Activated naive CD4-positive, alpha-beta T cell treated with anti-CD3 and anti-CD28 coated beads, Interleukin-2, amount 50 U/mL, for 72 hours (primary cell): ENCODE measurements around the gene TMC2. TPM values are rescaled to one million over a fixed set of nuclear protein-coding genes. Genes with fewer than 3 reads are reported as not detected.
"Not testable (repeated sequence)": the region's sequence is repeated elsewhere in the genome, so short reads cannot be mapped to it uniquely, and the experiment has no call there.

Source experiments
- ATAC-seq, 2 donors: fragments of 150-1000 bp; cut with Tn5 transposase; 2 replicates each; pipeline ENCODE4 v1.10.0; 2021; ENCODE audit warnings: mild to moderate bottlenecking in 2 of 2, moderate library complexity in 2 of 2
- DNase-seq, 2 donors: peaks; one replicate each; pipeline ENCODE4 v3.0.0; 2021 to 2022; ENCODE audit warnings: low spot score in 2 of 2
- H3K27ac Mint-ChIP-seq, 2 donors: one replicate each; pipeline ENCODE4 v1.8.0; 2022; ENCODE audit warnings: mild to moderate bottlenecking in 2 of 2, mixed read lengths in 2 of 2
- H3K36me3 Mint-ChIP-seq, 2 donors: one replicate each; pipeline ENCODE4 v1.8.0; 2022; ENCODE audit warnings: mixed read lengths in 2 of 2
- H3K9me3 Mint-ChIP-seq, 2 donors: one replicate each; pipeline ENCODE4 v1.8.0; 2022; ENCODE audit warnings: mixed read lengths in 2 of 2
- total RNA-seq, 2 donors: library from RNA; stranded (reverse); gene quantifications; one replicate each; pipeline ENCODE4 v1.2.3, GENCODE V29; 2022

Gene TMC2, protein sequence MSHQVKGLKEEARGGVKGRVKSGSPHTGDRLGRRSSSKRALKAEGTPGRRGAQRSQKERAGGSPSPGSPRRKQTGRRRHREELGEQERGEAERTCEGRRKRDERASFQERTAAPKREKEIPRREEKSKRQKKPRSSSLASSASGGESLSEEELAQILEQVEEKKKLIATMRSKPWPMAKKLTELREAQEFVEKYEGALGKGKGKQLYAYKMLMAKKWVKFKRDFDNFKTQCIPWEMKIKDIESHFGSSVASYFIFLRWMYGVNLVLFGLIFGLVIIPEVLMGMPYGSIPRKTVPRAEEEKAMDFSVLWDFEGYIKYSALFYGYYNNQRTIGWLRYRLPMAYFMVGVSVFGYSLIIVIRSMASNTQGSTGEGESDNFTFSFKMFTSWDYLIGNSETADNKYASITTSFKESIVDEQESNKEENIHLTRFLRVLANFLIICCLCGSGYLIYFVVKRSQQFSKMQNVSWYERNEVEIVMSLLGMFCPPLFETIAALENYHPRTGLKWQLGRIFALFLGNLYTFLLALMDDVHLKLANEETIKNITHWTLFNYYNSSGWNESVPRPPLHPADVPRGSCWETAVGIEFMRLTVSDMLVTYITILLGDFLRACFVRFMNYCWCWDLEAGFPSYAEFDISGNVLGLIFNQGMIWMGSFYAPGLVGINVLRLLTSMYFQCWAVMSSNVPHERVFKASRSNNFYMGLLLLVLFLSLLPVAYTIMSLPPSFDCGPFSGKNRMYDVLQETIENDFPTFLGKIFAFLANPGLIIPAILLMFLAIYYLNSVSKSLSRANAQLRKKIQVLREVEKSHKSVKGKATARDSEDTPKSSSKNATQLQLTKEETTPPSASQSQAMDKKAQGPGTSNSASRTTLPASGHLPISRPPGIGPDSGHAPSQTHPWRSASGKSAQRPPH
- not detected for total RNA-seq

DNA sequence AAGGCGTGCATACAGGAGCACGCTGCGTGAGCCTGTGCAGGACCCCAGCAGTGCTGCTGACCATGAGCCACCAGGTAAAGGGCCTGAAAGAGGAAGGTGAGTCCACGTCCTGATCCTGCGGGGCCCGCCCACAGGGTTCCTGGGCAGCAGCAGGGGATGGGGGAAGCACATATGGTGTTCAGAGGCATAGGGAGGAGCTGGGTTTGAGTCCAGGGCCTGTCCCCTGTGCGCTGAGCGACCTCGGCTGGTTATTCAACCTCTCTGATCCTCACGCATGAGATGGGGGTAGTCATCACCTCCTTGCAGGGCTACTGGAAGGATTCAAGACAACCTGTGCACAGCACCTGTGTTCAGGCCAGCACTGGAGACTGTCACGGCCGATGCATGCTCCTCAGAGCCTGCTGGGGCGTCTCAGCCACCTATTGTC lies at the start of gene TMC2:
Gene TMC2, plus strand, starts transcription at position 14 of the 427 bp plus-strand sequence. Its CDS starts 49 bp downstream, at position 63.
- Mint-ChIP-seq H3K9me3 (no peaks in the 10 kb centered on the region), H3K27ac (no peak within 1 kb of the TSS), H3K36me3 (no peaks in the 10 kb centered on the region)
- no peak for DNase-seq
- ATAC-seq = no peak

- DNase-seq, ATAC-seq, H3K27ac Mint-ChIP-seq, H3K9me3 Mint-ChIP-seq, H3K36me3 Mint-ChIP-seq: not testable (repeated sequence)
These were observed 33.5 kb upstream of the TMC2 start for GRCh38 chr20:2502808-2503384.

DNA sequence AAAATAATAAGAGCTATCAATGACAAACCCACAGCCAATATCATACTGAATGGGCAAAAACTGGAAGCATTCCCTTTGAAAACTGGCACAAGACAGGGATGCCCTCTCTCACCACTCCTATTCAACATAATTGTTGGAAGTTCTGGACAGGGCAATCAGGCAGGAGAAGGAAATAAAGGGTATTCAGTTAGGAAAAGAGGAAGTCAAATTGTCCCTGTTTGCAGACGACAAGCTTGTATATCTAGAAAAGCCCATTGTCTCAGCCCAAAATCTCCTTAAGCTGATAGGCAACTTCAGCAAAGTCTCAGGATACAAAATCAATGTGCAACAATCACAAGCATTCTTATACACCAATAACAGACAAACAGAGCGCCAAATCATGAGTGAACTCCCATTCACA lies 31.6 kb upstream of the TMC2 start:
- not testable (repeated sequence) for DNase-seq, H3K9me3 Mint-ChIP-seq, H3K27ac Mint-ChIP-seq, ATAC-seq
- peaks cover 16 to 22% of the 10 kb centered on the region in 2 donors for H3K36me3 Mint-ChIP-seq

GRCh38 chr20:2506426-2506825 lies 29.9 kb upstream of the TMC2 start:
- DNase-seq, H3K9me3 Mint-ChIP-seq, ATAC-seq, H3K27ac Mint-ChIP-seq: not testable (repeated sequence)
- H3K36me3 Mint-ChIP-seq = peaks cover 14 to 21% of the 10 kb centered on the region in 2 donors

- no peak for DNase-seq
- Mint-ChIP-seq H3K9me3 (no peaks in the 10 kb centered on the region), H3K27ac (no peak overlapping the region), H3K36me3 (peaks cover 14 to 21% of the 10 kb centered on the region in 2 donors)
- no peak for ATAC-seq
These were observed 28.9 kb upstream of the TMC2 start for GRCh38 chr20:2507464-2507863.

DNA sequence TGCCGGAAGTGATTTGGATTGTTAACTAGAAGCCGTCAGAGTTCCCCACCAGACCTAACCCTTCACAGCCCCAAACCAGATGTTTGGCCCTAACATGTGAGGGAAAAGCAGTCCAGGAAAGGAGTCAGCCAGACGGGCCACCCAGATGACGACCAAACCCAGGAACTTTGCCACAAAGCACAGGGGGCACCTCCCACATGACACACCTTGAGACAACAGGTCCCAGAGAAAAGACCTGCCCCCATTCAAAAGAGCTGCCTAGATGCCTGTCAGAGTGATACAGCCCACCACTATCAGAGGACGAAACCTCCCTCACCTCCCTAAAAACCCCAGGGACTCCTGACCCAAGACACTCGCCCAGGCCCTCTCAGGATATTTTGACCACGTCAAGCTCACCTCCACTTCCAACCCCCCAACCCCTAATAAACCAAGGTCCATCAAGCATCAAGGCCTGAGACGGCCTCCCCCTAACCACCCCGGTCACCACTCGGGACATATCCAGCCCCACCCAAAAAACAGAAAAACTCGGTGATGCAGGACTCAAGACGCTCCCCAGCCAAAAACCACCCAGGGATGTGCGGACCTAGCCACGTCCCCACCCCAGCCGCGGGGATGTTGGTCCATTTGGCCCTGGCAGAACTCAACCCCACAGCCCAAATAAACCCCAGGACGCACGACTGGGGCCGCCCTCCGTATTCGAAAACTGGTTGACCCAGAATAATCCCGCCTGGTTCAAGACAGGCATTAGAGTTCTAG lies 28.3 kb upstream of the TMC2 start:
- H3K36me3 Mint-ChIP-seq = peaks cover 14 to 21% of the 10 kb centered on the region in 2 donors
- DNase-seq (no peak), ATAC-seq (peak; percentile 2 to 6)
- H3K9me3 Mint-ChIP-seq = no peaks in the 10 kb centered on the region
- H3K27ac Mint-ChIP-seq = peak overlapping the region; percentile 89 to 100

- DNase-seq (peak; percentile 72 to 84), ATAC-seq (peak; percentile 98 to 99)
- no peaks in the 10 kb centered on the region for H3K9me3 Mint-ChIP-seq
- peak within 1 kb of the TSS; percentile 89 to 100 for H3K27ac Mint-ChIP-seq
- H3K36me3 Mint-ChIP-seq = peaks cover 14 to 21% of the 10 kb centered on the region in 2 donors
These were observed 27.5 kb upstream of the TMC2 start, which contains the start of gene ZNF343 for GRCh38 chr20:2508631-2509467. Gene ZNF343 (minus strand): TSS chr20:2508915. CDS start chr20:2493895, 15,020 bp downstream.

GRCh38 chr20:2509468-2509781 lies 26.9 kb upstream of the TMC2 start:
- no peak for ATAC-seq
- Mint-ChIP-seq H3K9me3 (no peaks in the 10 kb centered on the region), H3K27ac (peak overlapping the region; percentile 89 to 100), H3K36me3 (peaks cover 14 to 21% of the 10 kb centered on the region in 2 donors)
- DNase-seq = no peak

- ATAC-seq = no peak
- Mint-ChIP-seq H3K27ac (peak overlapping the region in 1 of 2 donors; percentile 89), H3K9me3 (no peaks in the 10 kb centered on the region), H3K36me3 (peaks cover 14 to 21% of the 10 kb centered on the region in 2 donors)
- DNase-seq = no peak
These were observed 26.6 kb upstream of the TMC2 start for GRCh38 chr20:2509794-2510193.

- no peak for ATAC-seq
- Mint-ChIP-seq H3K27ac (no peak overlapping the region), H3K36me3 (peaks cover 0 to 5% of the 10 kb centered on the region in 2 donors), H3K9me3 (no peaks in the 10 kb centered on the region)
- DNase-seq = no peak
These were observed 21.2 kb upstream of the TMC2 start for GRCh38 chr20:2515203-2515602.

GRCh38 chr20:2516399-2516798 lies 20.0 kb upstream of the TMC2 start:
- H3K9me3 Mint-ChIP-seq = no peaks in the 10 kb centered on the region
- no peaks in the 10 kb centered on the region for H3K36me3 Mint-ChIP-seq
- ATAC-seq (no peak), DNase-seq (no peak)
- no peak overlapping the region for H3K27ac Mint-ChIP-seq

DNA sequence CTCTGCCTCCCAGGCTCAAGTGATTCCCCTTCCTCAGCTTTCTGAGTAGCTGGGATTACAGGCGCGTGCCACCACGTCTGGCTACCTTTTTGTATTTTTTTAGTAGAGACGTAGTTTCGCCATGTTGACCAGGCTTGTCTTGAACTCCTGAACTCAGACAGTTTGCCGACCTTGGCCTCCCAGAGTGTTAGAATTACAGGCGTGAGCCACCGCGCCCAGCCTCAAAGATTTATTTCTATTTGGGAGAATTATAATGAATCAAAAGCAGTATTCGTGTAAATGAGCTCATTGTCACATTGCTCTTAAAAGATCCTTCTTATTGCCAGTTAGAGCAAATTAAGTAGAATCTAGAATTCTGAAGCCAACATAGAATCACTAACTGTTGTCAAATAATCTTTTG lies 18.3 kb upstream of the TMC2 start:
- Mint-ChIP-seq H3K36me3 (no peaks in the 10 kb centered on the region), H3K27ac (no peak overlapping the region), H3K9me3 (no peaks in the 10 kb centered on the region)
- no peak for ATAC-seq
- DNase-seq = no peak

DNA sequence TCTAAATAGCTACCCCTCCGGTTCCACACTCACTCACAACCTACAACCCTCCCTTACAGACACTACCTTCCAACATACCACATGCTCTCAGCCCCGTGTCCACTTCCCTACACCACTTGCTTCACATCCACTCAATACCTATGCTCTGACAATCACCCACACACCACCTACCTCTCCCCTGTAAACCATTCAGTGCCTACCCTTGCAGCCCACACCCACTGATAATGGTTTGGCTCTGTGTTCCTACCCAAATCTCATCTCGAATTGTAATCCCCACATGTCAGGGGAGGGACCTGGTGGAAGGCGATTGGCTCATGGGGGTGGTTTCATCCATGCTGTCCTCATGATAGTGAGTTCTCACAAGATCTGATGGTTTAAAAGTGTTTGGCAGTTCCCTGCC lies 17.8 kb upstream of the TMC2 start:
- DNase-seq (no peak), ATAC-seq (no peak)
- Mint-ChIP-seq H3K27ac (no peak overlapping the region), H3K36me3 (no peaks in the 10 kb centered on the region), H3K9me3 (no peaks in the 10 kb centered on the region)

- Mint-ChIP-seq H3K9me3 (no peaks in the 10 kb centered on the region), H3K27ac (peak overlapping the region in 1 of 2 donors; percentile 19), H3K36me3 (no peaks in the 10 kb centered on the region)
- DNase-seq (no peak), ATAC-seq (peak; percentile 61 to 81)
These were observed 17.1 kb upstream of the TMC2 start for GRCh38 chr20:2519115-2519809.

DNA sequence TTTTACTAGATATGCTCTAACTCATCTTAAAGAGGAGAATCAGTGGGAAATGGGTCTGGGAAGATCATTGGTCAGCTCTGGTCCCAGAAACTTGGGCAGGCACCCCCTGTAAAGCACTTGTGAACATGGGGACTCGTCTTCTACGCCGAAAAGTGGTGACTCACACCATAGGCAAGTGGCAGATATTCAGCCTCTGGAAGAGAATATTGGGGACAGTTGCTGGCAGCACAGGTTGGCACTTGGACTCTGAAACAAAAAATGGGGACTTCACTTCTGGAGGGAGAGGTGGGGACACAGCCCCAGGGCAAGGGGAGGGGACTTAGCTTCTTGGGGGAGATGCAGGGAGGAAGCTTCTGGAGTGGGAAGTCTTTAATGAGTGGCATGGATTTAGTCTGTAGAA lies 15.8 kb upstream of the TMC2 start:
- DNase-seq (no peak), ATAC-seq (no peak)
- Mint-ChIP-seq H3K36me3 (no peaks in the 10 kb centered on the region), H3K27ac (no peak overlapping the region), H3K9me3 (no peaks in the 10 kb centered on the region)
